Hepatocyte (in vitro differentiated cells): ENCODE measurements around the gene PCBP3.

ENCODE experiments used
- CTCF ChIP-seq: fragments of 200-600 bp; sonication (generic); IDR thresholded peaks from 2 replicates; pipeline ENCODE4 v1.5.1; 2016; ENCODE audit warnings: antibody characterized with exemption, mild to moderate bottlenecking; ENCODE audit not compliant: poor library complexity
- EZH2 ChIP-seq: fragments of 200-600 bp; sonication (generic); IDR thresholded peaks from 2 replicates; pipeline ENCODE4 v1.6.1; 2016; ENCODE audit warnings: antibody characterized with exemption, mild to moderate bottlenecking, borderline replicate concordance
- EZH2phosphoT487 ChIP-seq: fragments of 200-600 bp; sonication (generic); IDR thresholded peaks from one replicate; pipeline ENCODE4 v1.6.1; 2018; ENCODE audit warnings: antibody characterized with exemption, mild to moderate bottlenecking, low read depth, moderate library complexity; ENCODE audit not compliant: unreplicated experiment, severe bottlenecking

GRCh38 chr21:45640001-45640887 lies 3.3 kb upstream of the PCBP3 start:
- TF ChIP-seq CTCF: no peak
- no peak for TF ChIP-seq EZH2phosphoT487
- TF ChIP-seq EZH2: no peak
